Calu3 (cell line): ENCODE measurements around the gene PPFIBP1. TPM values are rescaled to one million over a fixed set of nuclear protein-coding genes. Genes with fewer than 3 reads are reported as not detected.
A peak's percentile ranks its signal among the peaks of the same experiment; 100 is the strongest.

Experiments used
- BruUV-seq: library from RNA; stranded (reverse); fragments of 400-500 nt; replicated peaks from 2 replicates; lab custom pipeline; 2021; lab: Mats Ljungman, UMichigan
- CTCF ChIA-PET: fragments of 300-600 bp; sonication (Branson Sonifier 250); formaldehyde crosslinking; loops from one replicate; lab custom pipeline; 2022; ENCODE audit warnings: antibody characterized with exemption; lab: Charles Lee
- DNase-seq: peaks from one replicate; pipeline ENCODE4 v3.0.0; 2022
- H3K27ac Mint-ChIP-seq: one replicate; pipeline ENCODE4 v1.8.0; 2022; ENCODE audit warnings: mixed read lengths; ENCODE audit not compliant: unreplicated experiment
- H3K27me3 Mint-ChIP-seq: one replicate; pipeline ENCODE4 v1.8.0; 2022; ENCODE audit warnings: mixed read lengths; ENCODE audit not compliant: unreplicated experiment
- H3K36me3 Mint-ChIP-seq: one replicate; pipeline ENCODE4 v1.8.0; 2022; ENCODE audit warnings: mild to moderate bottlenecking, moderate library complexity, mixed read lengths; ENCODE audit not compliant: insufficient read depth, unreplicated experiment
- H3K4me1 Mint-ChIP-seq: one replicate; pipeline ENCODE4 v1.8.0; 2022; ENCODE audit warnings: mild to moderate bottlenecking, low read depth, mixed read lengths; ENCODE audit not compliant: unreplicated experiment
- H3K4me3 Mint-ChIP-seq: one replicate; pipeline ENCODE4 v1.8.0; 2022; ENCODE audit warnings: mild to moderate bottlenecking, low read depth, moderate library complexity, mixed read lengths; ENCODE audit not compliant: unreplicated experiment
- H3K9me3 Mint-ChIP-seq: one replicate; pipeline ENCODE4 v1.8.0; 2022; ENCODE audit warnings: low read depth, mixed read lengths; ENCODE audit not compliant: unreplicated experiment
- CTCF ChIP-seq: fragments of 200-600 bp; IDR thresholded peaks from one replicate; pipeline ENCODE4 v1.8.0; 2022; ENCODE audit warnings: antibody characterized with exemption; ENCODE audit not compliant: unreplicated experiment
- intact Hi-C: fragments of 100-400 bp; cut with micrococcal nuclease; formaldehyde crosslinking; loops from one replicate; pipeline ENCODE4 v1.10.0; 2022; ENCODE audit not compliant: unreplicated experiment
- total RNA-seq: library from RNA; stranded (reverse); gene quantifications from 2 replicates; pipeline ENCODE4 v1.2.3, GENCODE V29; 2022

PPFIBP1 gene
- total RNA-seq, 1 experiment from 2014 or later, result 58.7 TPM

GRCh38 chr12:27696864-27697564 lies 173.0 kb downstream of the PPFIBP1 start:
- Mint-ChIP-seq H3K27me3 (no peaks in the 10 kb centered on the region), H3K4me1 (no peaks in the 10 kb centered on the region), H3K4me3 (no peak overlapping the region), H3K27ac (no peak overlapping the region), H3K9me3 (no peaks in the 10 kb centered on the region), H3K36me3 (peaks cover 3% of the 10 kb centered on the region)
- CTCF ChIA-PET, result no interaction called here
- TF ChIP-seq CTCF, result no peak
- DNase-seq, result no peak
- intact Hi-C loops, result no loop called here
- BruUV-seq, result no TSS peak

GRCh38 chr12:27703720-27704452 lies 179.9 kb downstream of the PPFIBP1 start:
- H3K27me3 Mint-ChIP-seq, result no peaks in the 10 kb centered on the region
- H3K4me3 Mint-ChIP-seq, result no peak overlapping the region
- no TSS peak for BruUV-seq
- CTCF ChIA-PET, result no interaction called here
- H3K36me3 Mint-ChIP-seq, result no peaks in the 10 kb centered on the region
- DNase-seq, result peak; percentile 85
- no peaks in the 10 kb centered on the region for H3K9me3 Mint-ChIP-seq
- H3K27ac Mint-ChIP-seq, result peak overlapping the region; percentile 80
- TF ChIP-seq CTCF, result peak; percentile 65
- intact Hi-C loops, result loop anchor here (2.0 kb wide), 1 partner anchor 279 kb away; no protein-coding TSS in a partner anchor
- H3K4me1 Mint-ChIP-seq, result peaks cover 6% of the 10 kb centered on the region

GRCh38 chr12:27705263-27705662 lies 181.3 kb downstream of the PPFIBP1 start:
- H3K27ac Mint-ChIP-seq, result no peak overlapping the region
- intact Hi-C loops, result no loop called here
- peaks cover 6% of the 10 kb centered on the region for H3K4me1 Mint-ChIP-seq
- no TSS peak for BruUV-seq
- no peaks in the 10 kb centered on the region for H3K27me3 Mint-ChIP-seq
- TF ChIP-seq CTCF, result no peak
- H3K36me3 Mint-ChIP-seq, result peaks cover 5% of the 10 kb centered on the region
- H3K9me3 Mint-ChIP-seq, result no peaks in the 10 kb centered on the region
- no peak overlapping the region for H3K4me3 Mint-ChIP-seq
- DNase-seq, result no peak
- CTCF ChIA-PET, result no interaction called here

GRCh38 chr12:27707216-27707615 lies 183.2 kb downstream of the PPFIBP1 start:
- H3K27ac Mint-ChIP-seq, result no peak overlapping the region
- no peaks in the 10 kb centered on the region for H3K9me3 Mint-ChIP-seq
- intact Hi-C loops, result no loop called here
- CTCF ChIA-PET, result no interaction called here
- peaks cover 14% of the 10 kb centered on the region for H3K4me1 Mint-ChIP-seq
- peaks cover 24% of the 10 kb centered on the region for H3K36me3 Mint-ChIP-seq
- no peak for TF ChIP-seq CTCF
- no peak for DNase-seq
- H3K4me3 Mint-ChIP-seq, result no peak overlapping the region
- BruUV-seq, result no TSS peak
- no peaks in the 10 kb centered on the region for H3K27me3 Mint-ChIP-seq
